Measurements from ENCODE around the gene CACNA1H.
"Not testable (repeated sequence)": the region's sequence is repeated elsewhere in the genome, so short reads cannot be mapped to it uniquely, and the experiment has no call there.

Gene CACNA1H

DNA sequence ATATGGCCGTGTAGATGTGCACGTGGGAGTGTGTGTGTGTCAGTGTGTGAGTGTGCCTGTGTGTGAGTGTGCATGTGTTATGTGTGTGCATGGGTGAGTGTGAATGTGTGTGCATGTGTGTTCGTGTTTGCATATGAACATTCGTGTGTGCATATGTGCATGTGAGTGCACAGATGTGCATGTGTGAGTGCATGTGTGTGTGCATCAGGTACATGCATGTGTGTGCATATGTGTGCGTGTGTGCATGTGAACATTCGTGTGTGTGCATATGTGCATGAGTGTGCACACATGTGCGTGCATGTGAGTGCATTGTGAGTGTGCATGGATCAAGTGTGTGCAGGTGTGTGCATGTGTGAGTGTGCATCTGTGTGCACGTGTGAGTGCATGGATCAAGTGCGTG is 85.1 kb downstream of the CACNA1H start:
- Histone ChIP-seq H3K4ac (ENCODE audit: low read depth in 1 of 2, low read length in 2 of 2) (no peak overlapping the region), H3K23ac (ENCODE audit: low read length in 2 of 2) (no peak overlapping the region), H2AFZ (ENCODE audit: low read depth, low read length) (no peak overlapping the region), H2BK12ac (ENCODE audit: low read length in 2 of 2) (no peak overlapping the region), H3K4me3 (ENCODE audit: insufficient read depth in 1 of 2, low read depth in 1 of 2, low read length in 2 of 2) (no peak overlapping the region), H4K91ac (ENCODE audit: low read length) (no peak overlapping the region), H4K8ac (ENCODE audit: low read length) (no peak overlapping the region), H3K9ac (ENCODE audit: low read length) (no peak overlapping the region), H3K14ac (ENCODE audit: low read length in 2 of 2) (peak overlapping the region in 1 of 2 experiments; percentile 51), H3K27me3 (ENCODE audit: control insufficient read depth in 1 of 2, insufficient read depth in 1 of 2, low read length in 2 of 2) (peaks cover 0 to 10% of the 10 kb centered on the region in 2 experiments), H2BK120ac (ENCODE audit: low read depth, low read length) (no peak overlapping the region), H3K9me3 (ENCODE audit: control insufficient read depth, low read length) (no peaks in the 10 kb centered on the region), H2BK15ac (ENCODE audit: low read depth, poor library complexity, severe bottlenecking) (no peak overlapping the region), H3K18ac (ENCODE audit: low read depth in 1 of 2, low read length in 2 of 2) (no peak overlapping the region), H3K79me1 (replicated peaks; ENCODE audit: low read length, poor library complexity, severe bottlenecking) (no peaks in the 10 kb centered on the region), H2AK5ac (ENCODE audit: low read length, severe bottlenecking) (no peak overlapping the region), H3K27ac (ENCODE audit: low read length, poor library complexity, severe bottlenecking) (no peak overlapping the region), H3K4me2 (ENCODE audit: low read length, poor library complexity, severe bottlenecking) (no peak overlapping the region), H3K36me3 (ENCODE audit: control insufficient read depth in 1 of 2, insufficient read depth in 2 of 2, low read depth in 1 of 2, low read length in 2 of 2) (no peaks in the 10 kb centered on the region), H2BK5ac (ENCODE audit: low read depth, low read length, poor library complexity, severe bottlenecking) (no peak overlapping the region), H3K4me1 (ENCODE audit: control insufficient read depth, insufficient read depth, low read depth, low read length) (peaks cover 3% of the 10 kb centered on the region)
- WGBS = 85% methylated on average over 9 of the region's 9 CpGs
- no peak for DNase-seq

DNA sequence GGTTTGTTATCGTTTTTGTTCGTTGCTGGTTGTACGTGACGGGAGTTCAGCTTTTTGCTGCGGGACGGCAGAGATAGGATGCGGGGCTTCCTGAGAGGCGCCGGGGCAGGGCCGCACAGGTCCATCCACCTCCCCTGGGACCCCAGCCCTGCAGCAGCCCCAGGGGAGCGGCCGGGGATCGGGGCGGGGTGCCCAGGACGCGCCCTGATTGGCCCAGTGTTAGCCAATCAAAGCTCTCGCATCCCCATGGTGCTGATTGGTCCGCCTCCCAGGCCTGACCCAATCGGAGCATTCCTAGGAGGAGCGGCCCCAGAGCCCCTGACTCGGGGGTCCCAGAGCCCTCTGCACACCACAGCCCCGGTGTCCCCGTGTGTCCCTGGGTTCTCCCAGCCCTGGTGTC is 86.0 kb downstream of the CACNA1H start:
- H2BK15ac ChIP-seq (ENCODE audit: low read depth, poor library complexity, severe bottlenecking); H4K91ac ChIP-seq (ENCODE audit: low read length); H3K4me1 ChIP-seq (ENCODE audit: control insufficient read depth, insufficient read depth, low read depth, low read length); H2AK5ac ChIP-seq (ENCODE audit: low read length, severe bottlenecking); H3K4me2 ChIP-seq (ENCODE audit: low read length, poor library complexity, severe bottlenecking); H3K9me3 ChIP-seq (ENCODE audit: control insufficient read depth, low read length); H3K9ac ChIP-seq (ENCODE audit: low read length); H3K4me3 ChIP-seq (ENCODE audit: insufficient read depth in 1 of 2, low read depth in 1 of 2, low read length in 2 of 2); H2BK5ac ChIP-seq (ENCODE audit: low read depth, low read length, poor library complexity, severe bottlenecking); H3K18ac ChIP-seq (ENCODE audit: low read depth in 1 of 2, low read length in 2 of 2); H2AFZ ChIP-seq (ENCODE audit: low read depth, low read length); H4K8ac ChIP-seq (ENCODE audit: low read length); H3K27me3 ChIP-seq (ENCODE audit: control insufficient read depth in 1 of 2, insufficient read depth in 1 of 2, low read length in 2 of 2); H3K79me1 ChIP-seq (replicated peaks; ENCODE audit: low read length, poor library complexity, severe bottlenecking); H2BK12ac ChIP-seq (ENCODE audit: low read length in 2 of 2); H2BK120ac ChIP-seq (ENCODE audit: low read depth, low read length); H3K14ac ChIP-seq (ENCODE audit: low read length in 2 of 2); H3K23ac ChIP-seq (ENCODE audit: low read length in 2 of 2); H3K36me3 ChIP-seq (ENCODE audit: control insufficient read depth in 1 of 2, insufficient read depth in 2 of 2, low read depth in 1 of 2, low read length in 2 of 2); H3K27ac ChIP-seq (ENCODE audit: low read length, poor library complexity, severe bottlenecking); DNase-seq; H3K4ac ChIP-seq (ENCODE audit: low read depth in 1 of 2, low read length in 2 of 2): not testable (repeated sequence)
- WGBS = 83% methylated on average over 7 of the region's 23 CpGs

DNA sequence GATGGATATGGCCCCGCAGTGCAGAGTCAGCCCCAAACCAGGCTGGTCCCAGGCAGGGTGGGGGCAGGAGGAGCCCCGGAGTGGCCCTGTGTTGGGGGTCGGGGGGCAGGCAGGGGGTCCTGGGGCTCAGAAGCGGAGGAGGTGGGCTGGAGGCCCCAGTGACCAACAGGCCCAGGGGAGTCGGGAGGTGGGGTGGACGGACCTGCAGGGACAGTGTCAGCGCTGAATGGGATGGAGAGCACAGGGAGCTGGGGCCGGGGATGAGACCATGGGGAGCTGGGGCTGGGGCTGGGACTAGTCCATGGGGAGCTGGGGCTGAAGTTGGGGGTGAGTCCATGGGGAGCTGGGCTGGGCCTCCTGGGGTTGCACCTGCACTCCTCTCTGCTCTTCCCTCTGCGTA is 86.7 kb downstream of the CACNA1H start:
- not testable (repeated sequence) for H3K14ac ChIP-seq (ENCODE audit: low read length in 2 of 2); H4K8ac ChIP-seq (ENCODE audit: low read length); H2BK120ac ChIP-seq (ENCODE audit: low read depth, low read length); DNase-seq; H2AK5ac ChIP-seq (ENCODE audit: low read length, severe bottlenecking); H3K9me3 ChIP-seq (ENCODE audit: control insufficient read depth, low read length); H2BK5ac ChIP-seq (ENCODE audit: low read depth, low read length, poor library complexity, severe bottlenecking); H3K9ac ChIP-seq (ENCODE audit: low read length); H3K18ac ChIP-seq (ENCODE audit: low read depth in 1 of 2, low read length in 2 of 2); H4K91ac ChIP-seq (ENCODE audit: low read length); H2BK12ac ChIP-seq (ENCODE audit: low read length in 2 of 2); H3K4me2 ChIP-seq (ENCODE audit: low read length, poor library complexity, severe bottlenecking); H3K4ac ChIP-seq (ENCODE audit: low read depth in 1 of 2, low read length in 2 of 2); H3K36me3 ChIP-seq (ENCODE audit: control insufficient read depth in 1 of 2, insufficient read depth in 2 of 2, low read depth in 1 of 2, low read length in 2 of 2); H3K79me1 ChIP-seq (replicated peaks; ENCODE audit: low read length, poor library complexity, severe bottlenecking); H3K4me1 ChIP-seq (ENCODE audit: control insufficient read depth, insufficient read depth, low read depth, low read length); H3K23ac ChIP-seq (ENCODE audit: low read length in 2 of 2); H3K27ac ChIP-seq (ENCODE audit: low read length, poor library complexity, severe bottlenecking); H3K4me3 ChIP-seq (ENCODE audit: insufficient read depth in 1 of 2, low read depth in 1 of 2, low read length in 2 of 2); H2AFZ ChIP-seq (ENCODE audit: low read depth, low read length); H2BK15ac ChIP-seq (ENCODE audit: low read depth, poor library complexity, severe bottlenecking)
- 79% methylated on average over 5 of the region's 9 CpGs for WGBS
- peaks cover 0 to 11% of the 10 kb centered on the region in 2 experiments for H3K27me3 ChIP-seq (ENCODE audit: control insufficient read depth in 1 of 2, insufficient read depth in 1 of 2, low read length in 2 of 2)

DNA sequence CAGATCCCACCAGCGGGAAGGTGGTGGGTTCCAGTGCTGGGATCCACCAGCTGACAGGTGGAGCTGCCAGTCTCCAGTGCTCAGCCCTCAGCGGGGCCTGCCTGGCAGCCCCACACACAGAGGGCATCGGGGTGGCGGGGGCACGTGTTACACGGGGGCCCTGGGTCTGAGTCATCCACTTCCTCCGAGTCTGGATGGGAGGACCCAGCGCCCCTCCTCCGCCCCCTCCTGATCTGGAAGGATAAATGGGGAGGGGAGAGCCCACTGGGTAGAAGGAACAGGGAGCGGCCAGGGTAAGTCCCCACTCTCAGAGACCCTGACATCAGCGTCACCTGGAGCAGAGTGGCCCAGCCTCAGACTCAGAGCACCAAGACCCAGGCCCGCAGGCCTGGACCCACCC is 87.5 kb downstream of the CACNA1H start, which contains the start of gene TPSAB1:
Gene TPSAB1 (plus strand): TSS at position 270 of the 400 bp plus-strand sequence. CDS start 234 bp downstream, outside the sequence.
- H3K4ac ChIP-seq (ENCODE audit: low read depth in 1 of 2, low read length in 2 of 2); H4K8ac ChIP-seq (ENCODE audit: low read length); H4K91ac ChIP-seq (ENCODE audit: low read length); H3K9me3 ChIP-seq (ENCODE audit: control insufficient read depth, low read length); H2BK120ac ChIP-seq (ENCODE audit: low read depth, low read length); H3K9ac ChIP-seq (ENCODE audit: low read length); H2BK12ac ChIP-seq (ENCODE audit: low read length in 2 of 2); DNase-seq; H3K4me2 ChIP-seq (ENCODE audit: low read length, poor library complexity, severe bottlenecking); H3K79me1 ChIP-seq (replicated peaks; ENCODE audit: low read length, poor library complexity, severe bottlenecking); H3K27ac ChIP-seq (ENCODE audit: low read length, poor library complexity, severe bottlenecking); H3K4me3 ChIP-seq (ENCODE audit: insufficient read depth in 1 of 2, low read depth in 1 of 2, low read length in 2 of 2); H3K14ac ChIP-seq (ENCODE audit: low read length in 2 of 2); H3K23ac ChIP-seq (ENCODE audit: low read length in 2 of 2); H2BK5ac ChIP-seq (ENCODE audit: low read depth, low read length, poor library complexity, severe bottlenecking); H3K18ac ChIP-seq (ENCODE audit: low read depth in 1 of 2, low read length in 2 of 2); H2AFZ ChIP-seq (ENCODE audit: low read depth, low read length); H3K4me1 ChIP-seq (ENCODE audit: control insufficient read depth, insufficient read depth, low read depth, low read length); H2BK15ac ChIP-seq (ENCODE audit: low read depth, poor library complexity, severe bottlenecking); H2AK5ac ChIP-seq (ENCODE audit: low read length, severe bottlenecking); H3K36me3 ChIP-seq (ENCODE audit: control insufficient read depth in 1 of 2, insufficient read depth in 2 of 2, low read depth in 1 of 2, low read length in 2 of 2): not testable (repeated sequence)
- no CpG with 5 or more reads among the region's 12 CpGs for WGBS
- H3K27me3 ChIP-seq (ENCODE audit: control insufficient read depth in 1 of 2, insufficient read depth in 1 of 2, low read length in 2 of 2) = peaks cover 3 to 19% of the 10 kb centered on the region in 2 experiments
